Measurements from ENCODE around the gene FOXP1. TPM values are rescaled to one million over a fixed set of nuclear protein-coding genes. Genes with fewer than 3 reads are reported as not detected.
A peak's percentile ranks its signal among the peaks of the same experiment; 100 is the strongest.

FOXP1 gene
- total and polyA plus RNA-seq, 2 donors (not counting 1 experiment from before 2014, with no cell fraction given): 91.1 to 508 TPM

GRCh38 chr3:71497971-71498444 is 85.5 kb downstream of the FOXP1 start:
- intact Hi-C loops (cut with micrococcal nuclease): no loop called here
- Mint-ChIP-seq H3K27ac (peak overlapping the region; percentile 42), H3K4me3 (no peak overlapping the region), H3K27me3 (no peaks in the 10 kb centered on the region), H3K9me3 (ENCODE audit: insufficient read depth) (no peaks in the 10 kb centered on the region), H3K4me1 (peaks cover 75% of the 10 kb centered on the region)
- POLR2A ChIA-PET: no interaction called here
- CTCF ChIA-PET: interaction anchor here (0.6 to 1.0 kb wide), 3 partner anchors 12 to 243 kb away, joined by 3 to 5 read pairs (median 3); no protein-coding TSS in a partner anchor
- Histone ChIP-seq H2AFZ (ENCODE audit: insufficient read depth, low read depth, low read length, poor library complexity, severe bottlenecking) (no peak overlapping the region), H3K27ac (ENCODE audit: low read length in 2 of 2) (peak overlapping the region in 1 of 2 donors; percentile 80), H3K27me3 (replicated peaks in 1 of 4; ENCODE audit: control extremely low read depth in 1 of 4, control insufficient read depth in 3 of 4, insufficient read depth in 4 of 4, low read length in 3 of 4) (no peaks in the 10 kb centered on the region), H3K4me1 (ENCODE audit: control insufficient read depth in 2 of 2, insufficient read depth in 2 of 2, low read length in 2 of 2) (peaks cover 59 to 62% of the 10 kb centered on the region in 2 donors), H3K79me2 (ENCODE audit: control insufficient read depth, insufficient read depth, low read length) (peaks cover 72% of the 10 kb centered on the region), H3K4me2 (replicated peaks; ENCODE audit: low read depth, low read length, poor library complexity, severe bottlenecking) (no peak overlapping the region), H3K9me3 (ENCODE audit: control extremely low read depth in 1 of 3, control insufficient read depth in 2 of 3, insufficient read depth in 1 of 3, low read length in 2 of 3) (no peaks in the 10 kb centered on the region), H3K9ac (ENCODE audit: low read length) (no peak overlapping the region), H3K4me3 (ENCODE audit: control extremely low read depth in 1 of 5, extremely low read depth in 1 of 5, insufficient read depth in 1 of 5, low read depth in 2 of 5, low read length in 4 of 5) (no peak overlapping the region), H4K20me1 (ENCODE audit: control insufficient read depth, insufficient read depth, low read length, poor library complexity, severe bottlenecking) (no peaks in the 10 kb centered on the region), H3K36me3 (replicated peaks in 1 of 2; ENCODE audit: control extremely low read depth in 1 of 2, control insufficient read depth in 1 of 2, extremely low read depth in 1 of 2, insufficient read depth in 2 of 2, low read length in 1 of 2) (no peaks in the 10 kb centered on the region)
- WGBS (ENCODE audit: insufficient coverage): 94% methylated on average over 4 of the region's 5 CpGs
- TF ChIP-seq EZH2 (IDR thresholded peaks at IDR 0.05; ENCODE audit: borderline replicate concordance, insufficient read depth, low read depth, low read length, poor library complexity, severe bottlenecking): no peak
- no peak for TF ChIP-seq CTCF (IDR thresholded peaks at IDR 0.05)
- no peak for ATAC-seq (ENCODE audit: low read depth)
- DNase-seq: no peak

- H3K36me3 ChIP-seq (replicated peaks in 1 of 2; ENCODE audit: control extremely low read depth in 1 of 2, control insufficient read depth in 1 of 2, extremely low read depth in 1 of 2, insufficient read depth in 2 of 2, low read length in 1 of 2): no peaks in the 10 kb centered on the region
- H3K4me1 ChIP-seq (ENCODE audit: control insufficient read depth in 2 of 2, insufficient read depth in 2 of 2, low read length in 2 of 2): peaks cover 54 to 58% of the 10 kb centered on the region in 2 donors
- ATAC-seq (ENCODE audit: low read depth): no peak
- Mint-ChIP-seq H3K4me3 (no peak overlapping the region), H3K27ac (peak overlapping the region; percentile 73), H3K9me3 (ENCODE audit: insufficient read depth) (no peaks in the 10 kb centered on the region), H3K4me1 (peaks cover 75% of the 10 kb centered on the region), H3K27me3 (no peaks in the 10 kb centered on the region)
- intact Hi-C loops (cut with micrococcal nuclease): no loop called here
- no peak overlapping the region for H3K4me2 ChIP-seq (replicated peaks; ENCODE audit: low read depth, low read length, poor library complexity, severe bottlenecking)
- no peak overlapping the region for H3K9ac ChIP-seq (ENCODE audit: low read length)
- no peak overlapping the region for H3K4me3 ChIP-seq (ENCODE audit: control extremely low read depth in 1 of 5, extremely low read depth in 1 of 5, insufficient read depth in 1 of 5, low read depth in 2 of 5, low read length in 4 of 5)
- WGBS (ENCODE audit: insufficient coverage): no CpG with 5 or more reads among the region's 1 CpG
- H4K20me1 ChIP-seq (ENCODE audit: control insufficient read depth, insufficient read depth, low read length, poor library complexity, severe bottlenecking): no peaks in the 10 kb centered on the region
- no peaks in the 10 kb centered on the region for H3K27me3 ChIP-seq (replicated peaks in 1 of 4; ENCODE audit: control extremely low read depth in 1 of 4, control insufficient read depth in 3 of 4, insufficient read depth in 4 of 4, low read length in 3 of 4)
- no peaks in the 10 kb centered on the region for H3K9me3 ChIP-seq (ENCODE audit: control extremely low read depth in 1 of 3, control insufficient read depth in 2 of 3, insufficient read depth in 1 of 3, low read length in 2 of 3)
- peak overlapping the region in 1 of 2 donors; percentile 80 for H3K27ac ChIP-seq (ENCODE audit: low read length in 2 of 2)
- no peak for DNase-seq
- ChIA-PET CTCF (interaction anchor here (0.8 to 1.0 kb wide), 2 partner anchors 13 to 243 kb away, joined by 3 to 5 read pairs; no protein-coding TSS in a partner anchor), POLR2A (no interaction called here)
- H3K79me2 ChIP-seq (ENCODE audit: control insufficient read depth, insufficient read depth, low read length): peaks cover 72% of the 10 kb centered on the region
- H2AFZ ChIP-seq (ENCODE audit: insufficient read depth, low read depth, low read length, poor library complexity, severe bottlenecking): no peak overlapping the region
- TF ChIP-seq CTCF (IDR thresholded peaks at IDR 0.05) (no peak), EZH2 (IDR thresholded peaks at IDR 0.05; ENCODE audit: borderline replicate concordance, insufficient read depth, low read depth, low read length, poor library complexity, severe bottlenecking) (no peak)
Measured at GRCh38 chr3:71497367-71497897, 86.1 kb downstream of the FOXP1 start.

Measured in B cell (primary cell).